ENCODE measurements around the gene ADAMTS6.

- TF ChIP-seq, protein P1, sequence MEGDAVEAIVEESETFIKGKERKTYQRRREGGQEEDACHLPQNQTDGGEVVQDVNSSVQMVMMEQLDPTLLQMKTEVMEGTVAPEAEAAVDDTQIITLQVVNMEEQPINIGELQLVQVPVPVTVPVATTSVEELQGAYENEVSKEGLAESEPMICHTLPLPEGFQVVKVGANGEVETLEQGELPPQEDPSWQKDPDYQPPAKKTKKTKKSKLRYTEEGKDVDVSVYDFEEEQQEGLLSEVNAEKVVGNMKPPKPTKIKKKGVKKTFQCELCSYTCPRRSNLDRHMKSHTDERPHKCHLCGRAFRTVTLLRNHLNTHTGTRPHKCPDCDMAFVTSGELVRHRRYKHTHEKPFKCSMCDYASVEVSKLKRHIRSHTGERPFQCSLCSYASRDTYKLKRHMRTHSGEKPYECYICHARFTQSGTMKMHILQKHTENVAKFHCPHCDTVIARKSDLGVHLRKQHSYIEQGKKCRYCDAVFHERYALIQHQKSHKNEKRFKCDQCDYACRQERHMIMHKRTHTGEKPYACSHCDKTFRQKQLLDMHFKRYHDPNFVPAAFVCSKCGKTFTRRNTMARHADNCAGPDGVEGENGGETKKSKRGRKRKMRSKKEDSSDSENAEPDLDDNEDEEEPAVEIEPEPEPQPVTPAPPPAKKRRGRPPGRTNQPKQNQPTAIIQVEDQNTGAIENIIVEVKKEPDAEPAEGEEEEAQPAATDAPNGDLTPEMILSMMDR (IDR thresholded peaks at IDR 0.05): no peak
- TF ChIP-seq ZNF121 (CRISPR knock-in tag; IDR thresholded peaks at IDR 0.05) (no peak), NR1H2 (CRISPR knock-in tag; IDR thresholded peaks at IDR 0.05) (no peak), ZNF512 (CRISPR knock-in tag; IDR thresholded peaks at IDR 0.05; ENCODE audit: borderline replicate concordance) (no peak)
These were observed 380.1 kb downstream of the ADAMTS6 start for GRCh38 chr5:65101632-65102100.
